Measurements from ENCODE around the gene CASP12. TPM values are rescaled to one million over a fixed set of nuclear protein-coding genes. Genes with fewer than 3 reads are reported as not detected.

CASP12 gene
- total RNA-seq, 1 experiment from 2014 or later, result not detected

- Mint-ChIP-seq H3K4me1 (ENCODE audit: insufficient read depth, unreplicated experiment) (peaks cover 5% of the 10 kb centered on the region), H3K27ac (ENCODE audit: low read depth, unreplicated experiment) (no peak overlapping the region), H3K4me3 (ENCODE audit: unreplicated experiment) (no peak overlapping the region), H3K36me3 (ENCODE audit: insufficient read depth, unreplicated experiment) (no peaks in the 10 kb centered on the region), H3K9me3 (ENCODE audit: unreplicated experiment) (no peaks in the 10 kb centered on the region), H3K27me3 (ENCODE audit: insufficient read depth, unreplicated experiment) (no peaks in the 10 kb centered on the region)
- no peak for TF ChIP-seq CTCF (IDR thresholded peaks at IDR 0.05; ENCODE audit: unreplicated experiment)
- intact Hi-C loops (cut with micrococcal nuclease), result no loop called here
- ChIA-PET CTCF (no interaction called here), POLR2A (no interaction called here)
- no TSS peak for BruUV-seq (replicated peaks)
- no peak for DNase-seq (ENCODE audit: unreplicated experiment)
Measured at GRCh38 chr11:104912102-104912501, 13.8 kb upstream of the CASP12 start.

DNA sequence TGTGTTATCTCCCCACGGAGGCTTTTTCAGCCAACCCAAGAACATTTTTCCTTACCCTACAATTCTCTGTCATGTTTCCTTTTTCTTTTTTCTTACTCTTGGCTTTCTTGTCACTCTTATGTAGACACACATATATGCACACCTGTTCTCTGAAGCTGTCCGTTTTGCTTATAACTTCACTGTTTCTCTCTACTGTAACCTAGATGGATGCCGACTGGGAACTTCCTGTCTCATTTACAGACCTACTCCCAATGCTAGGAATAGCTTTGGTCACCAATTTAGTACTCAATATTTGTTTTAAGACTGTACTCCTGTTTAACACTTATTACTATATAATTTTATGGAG is 9.9 kb upstream of the CASP12 start:
- ChIA-PET POLR2A (interaction anchor here (0.6 to 1.0 kb wide), 3 partner anchors 10 to 163 kb away, joined by 3 to 4 read pairs (median 4); no protein-coding TSS in a partner anchor), CTCF (interaction anchor here (0.9 kb wide), 1 partner anchor 954 kb away, joined by 4 read pairs; no protein-coding TSS in a partner anchor)
- no peak overlapping the region for H3K27ac Mint-ChIP-seq (ENCODE audit: low read depth, unreplicated experiment)
- H3K9me3 Mint-ChIP-seq (ENCODE audit: unreplicated experiment), result no peaks in the 10 kb centered on the region
- H3K27me3 Mint-ChIP-seq (ENCODE audit: insufficient read depth, unreplicated experiment), result no peaks in the 10 kb centered on the region
- BruUV-seq (replicated peaks), result no TSS peak
- no peaks in the 10 kb centered on the region for H3K36me3 Mint-ChIP-seq (ENCODE audit: insufficient read depth, unreplicated experiment)
- TF ChIP-seq CTCF (IDR thresholded peaks at IDR 0.05; ENCODE audit: unreplicated experiment), result no peak
- intact Hi-C loops (cut with micrococcal nuclease), result no loop called here
- H3K4me1 Mint-ChIP-seq (ENCODE audit: insufficient read depth, unreplicated experiment), result no peaks in the 10 kb centered on the region
- DNase-seq (ENCODE audit: unreplicated experiment), result no peak
- no peak overlapping the region for H3K4me3 Mint-ChIP-seq (ENCODE audit: unreplicated experiment)

DNA sequence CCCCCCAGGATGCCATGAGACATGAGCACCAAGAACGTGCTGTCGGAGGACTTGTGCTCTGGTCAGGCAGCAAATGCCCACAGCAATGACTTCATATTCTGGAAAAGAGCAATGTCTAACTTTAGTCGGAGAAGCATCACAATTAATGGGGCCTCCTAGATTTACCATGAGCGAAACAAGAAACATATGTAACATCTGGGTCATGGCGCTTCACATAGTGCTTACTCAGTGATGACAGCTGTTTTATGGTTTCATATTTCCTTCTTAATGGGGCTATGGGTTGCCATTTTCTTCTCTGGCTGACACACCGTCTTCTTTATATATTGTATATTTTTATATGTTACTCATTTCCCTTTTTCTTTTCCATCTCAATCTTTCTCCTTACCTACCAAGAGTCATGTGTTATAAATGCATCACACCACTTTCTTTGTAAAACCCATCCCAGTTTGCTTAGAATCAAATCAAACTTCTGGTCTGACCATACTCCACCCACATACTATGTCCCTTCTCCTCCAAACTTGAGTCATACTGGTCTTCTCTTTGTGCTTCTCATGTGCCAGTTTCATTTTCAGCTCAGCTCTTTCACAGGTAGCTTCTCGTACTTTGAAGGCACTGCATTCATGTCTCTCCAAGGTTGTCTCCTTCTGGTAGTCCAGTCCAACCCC is 9.4 kb upstream of the CASP12 start:
- TF ChIP-seq CTCF (IDR thresholded peaks at IDR 0.05; ENCODE audit: unreplicated experiment), result no peak
- CTCF ChIA-PET, result interaction anchor here (0.7 kb wide), 1 partner anchor 40 kb away, joined by 3 read pairs; no protein-coding TSS in a partner anchor
- no peaks in the 10 kb centered on the region for H3K9me3 Mint-ChIP-seq (ENCODE audit: unreplicated experiment)
- BruUV-seq (replicated peaks), result no TSS peak
- H3K4me1 Mint-ChIP-seq (ENCODE audit: insufficient read depth, unreplicated experiment), result no peaks in the 10 kb centered on the region
- DNase-seq (ENCODE audit: unreplicated experiment), result no peak
- intact Hi-C loops (cut with micrococcal nuclease), result no loop called here
- H3K27ac Mint-ChIP-seq (ENCODE audit: low read depth, unreplicated experiment), result no peak overlapping the region
- no peaks in the 10 kb centered on the region for H3K27me3 Mint-ChIP-seq (ENCODE audit: insufficient read depth, unreplicated experiment)
- H3K36me3 Mint-ChIP-seq (ENCODE audit: insufficient read depth, unreplicated experiment), result no peaks in the 10 kb centered on the region
- no peak overlapping the region for H3K4me3 Mint-ChIP-seq (ENCODE audit: unreplicated experiment)
- POLR2A ChIA-PET, result interaction anchor here (0.6 to 1.0 kb wide), 3 partner anchors 10 to 209 kb away, joined by 3 to 4 read pairs (median 3); no protein-coding TSS in a partner anchor

DNA sequence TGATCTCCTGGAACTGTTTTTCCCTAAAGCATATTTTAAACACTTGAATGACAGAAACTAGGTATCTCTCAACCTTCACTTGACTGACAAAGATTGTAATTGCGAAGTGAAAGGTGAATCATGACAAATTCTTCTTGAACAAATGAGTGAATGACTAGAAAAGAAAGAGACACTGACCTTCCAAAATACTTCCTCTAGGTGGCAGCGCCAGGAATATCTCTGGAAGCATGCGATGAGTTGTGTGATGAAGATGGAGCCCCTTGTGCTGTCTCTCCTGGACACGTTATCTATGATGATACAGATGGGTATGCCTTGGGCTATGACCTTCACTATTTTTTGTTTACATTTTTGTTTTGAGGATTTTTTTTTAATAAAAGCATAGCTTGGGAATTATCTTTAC is 7.0 kb upstream of the CASP12 start:
- CTCF ChIA-PET, result no interaction called here
- POLR2A ChIA-PET, result no interaction called here
- no peaks in the 10 kb centered on the region for H3K4me1 Mint-ChIP-seq (ENCODE audit: insufficient read depth, unreplicated experiment)
- no peaks in the 10 kb centered on the region for H3K27me3 Mint-ChIP-seq (ENCODE audit: insufficient read depth, unreplicated experiment)
- no peaks in the 10 kb centered on the region for H3K36me3 Mint-ChIP-seq (ENCODE audit: insufficient read depth, unreplicated experiment)
- intact Hi-C loops (cut with micrococcal nuclease), result no loop called here
- no TSS peak for BruUV-seq (replicated peaks)
- no peak overlapping the region for H3K4me3 Mint-ChIP-seq (ENCODE audit: unreplicated experiment)
- no peak for TF ChIP-seq CTCF (IDR thresholded peaks at IDR 0.05; ENCODE audit: unreplicated experiment)
- H3K27ac Mint-ChIP-seq (ENCODE audit: low read depth, unreplicated experiment), result no peak overlapping the region
- no peaks in the 10 kb centered on the region for H3K9me3 Mint-ChIP-seq (ENCODE audit: unreplicated experiment)
- peak; percentile 13 for DNase-seq (ENCODE audit: unreplicated experiment)
